Gastroesophageal sphincter (tissue), 2 donors: ENCODE data around the gene ALDH16A1.

Experiments
- EP300 ChIP-seq: sonication (generic); formaldehyde crosslinking; IDR thresholded peaks from one replicate; pipeline ENCODE4 v1.6.1; 2017; ENCODE audit warnings: antibody characterized with exemption, mild to moderate bottlenecking
- POLR2A ChIP-seq, 2 donors: fragments of 450-650 bp; IDR thresholded peaks; one replicate each; pipeline ENCODE4 v1.6.1; 2017; ENCODE audit warnings: antibody characterized with exemption in 2 of 2, mild to moderate bottlenecking in 2 of 2, moderate library complexity in 1 of 2

GRCh38 chr19:49415102-49415809 is 37.8 kb upstream of the ALDH16A1 start:
- TF ChIP-seq EP300 (no peak), POLR2A (IDR thresholded peaks at IDR 0.05) (no peak)
